ENCODE data around the gene SLC6A11. TPM values are rescaled to one million over a fixed set of nuclear protein-coding genes. Genes with fewer than 3 reads are reported as not detected.

The SLC6A11 gene
- total and polyA plus RNA-seq, 2 of the 8 experiments (the other 6 are each of a cell fraction or from before 2014, with no cell fraction given), result 0.78 to 1.5 TPM

GRCh38 chr3:10808974-10809373 lies 7.1 kb upstream of the SLC6A11 start:
- no peak overlapping the region for H3K14ac ChIP-seq (ENCODE audit: insufficient read length)
- H3K4ac ChIP-seq (replicated peaks; ENCODE audit: insufficient read length, low read depth, low read length), result no peak overlapping the region
- H4K8ac ChIP-seq (ENCODE audit: extremely low read depth, insufficient read depth, low read length), result no peak overlapping the region
- H4K91ac ChIP-seq (replicated peaks; ENCODE audit: insufficient read length, low read length), result no peak overlapping the region
- peaks cover 0 to 2% (median 0%) of the 10 kb centered on the region in 4 experiments; a peak in 3 of 7 replicates for H3K27me3 ChIP-seq (replicated peaks in 1 of 4; ENCODE audit: control insufficient read depth in 3 of 4, extremely low read depth in 1 of 4, insufficient read depth in 3 of 4, low read length in 3 of 4)
- H3K9ac ChIP-seq (replicated peaks in 1 of 4; ENCODE audit: extremely low read depth in 1 of 4, low read depth in 3 of 4, low read length in 3 of 4), result no peak overlapping the region
- H3K23me2 ChIP-seq (ENCODE audit: low read depth, low read length), result no peaks in the 10 kb centered on the region; the same call in 1 of the 2 replicates
- FAIRE-seq (no peak), DNase-seq (ENCODE audit: low read depth in 1 of 2, low spot score in 2 of 2) (no peak)
- WGBS, 2 experiments (ENCODE audit: extremely low coverage in 1 of 2, insufficient coverage in 1 of 2, insufficient read length in 1 of 2, insufficient replicate concordance in 2 of 2, low coverage in 1 of 2, low lambda C conversion rate in 2 of 2, missing lambda C conversion rate in 1 of 2), result 86% methylated on average over 2 of the region's 2 CpGs; no CpG with 5 or more reads in 1 of the 2 experiments
- no peak overlapping the region for H2AFZ ChIP-seq (ENCODE audit: low read length)
- H4K5ac ChIP-seq (ENCODE audit: insufficient read length, low read depth, low read length), result no peak overlapping the region
- H2BK15ac ChIP-seq (ENCODE audit: low read length), result no peak overlapping the region
- H2BK12ac ChIP-seq (ENCODE audit: low read depth, low read length), result no peak overlapping the region
- CTCF ChIA-PET (ENCODE audit: partially characterized antibody), result interaction anchor here (0.8 to 3.1 kb wide), 16 partner anchors 20 to 251 kb away, joined by 3 to 10 read pairs (median 4); no protein-coding TSS in a partner anchor
- no peak overlapping the region for H2BK120ac ChIP-seq (replicated peaks; ENCODE audit: low read depth, low read length)
- no peak overlapping the region for H3K27ac ChIP-seq (ENCODE audit: low read depth, low read length)
- H3K56ac ChIP-seq (replicated peaks; ENCODE audit: insufficient read length, low read depth, low read length), result no peak overlapping the region
- no peak overlapping the region for H3K4me2 ChIP-seq (ENCODE audit: insufficient read depth in 1 of 2, low read depth in 2 of 2, low read length in 2 of 2)
- H2AK5ac ChIP-seq (ENCODE audit: low read depth, low read length), result no peak overlapping the region
- H3K4me3 ChIP-seq (ENCODE audit: extremely low read depth in 1 of 4, insufficient read depth in 2 of 4, low read depth in 3 of 4, low read length in 4 of 4), result no peak overlapping the region
- no peaks in the 10 kb centered on the region for H3K9me3 ChIP-seq (ENCODE audit: insufficient read depth in 2 of 2, low read depth in 1 of 2, low read length in 1 of 2)
- POLR2A ChIA-PET (ENCODE audit: partially characterized antibody), result no interaction called here
- H3K23ac ChIP-seq (ENCODE audit: insufficient read length), result no peak overlapping the region
- H3K4me1 ChIP-seq (replicated peaks in 1 of 4; ENCODE audit: control insufficient read depth in 3 of 4, insufficient read depth in 4 of 4, low read length in 3 of 4), result no peaks in the 10 kb centered on the region
- no peaks in the 10 kb centered on the region for H3K36me3 ChIP-seq (ENCODE audit: control insufficient read depth in 2 of 4, insufficient read depth in 4 of 4, low read length in 3 of 4)
- no peaks in the 10 kb centered on the region for H4K20me1 ChIP-seq (replicated peaks in 1 of 2; ENCODE audit: control insufficient read depth in 1 of 2, insufficient read depth in 2 of 2, low read length in 2 of 2)
- H3K79me2 ChIP-seq (ENCODE audit: control insufficient read depth in 1 of 2, insufficient read depth in 2 of 2, low read length in 2 of 2), result no peaks in the 10 kb centered on the region
- H3K18ac ChIP-seq (ENCODE audit: extremely low read depth, low read length), result no peak overlapping the region
- no peak overlapping the region for H2BK20ac ChIP-seq (ENCODE audit: low read length)
- no peaks in the 10 kb centered on the region for H3K79me1 ChIP-seq (ENCODE audit: low read depth, low read length)
- H2BK5ac ChIP-seq (ENCODE audit: low read depth, low read length), result no peak overlapping the region

Data from H1 (cell line).